PFSK-1 (cell line): ENCODE data around the gene CD34.

Source experiments
- FOXP2 ChIP-seq: optimal IDR thresholded peaks from 2 replicates; pipeline ENCODE3; 2011; ENCODE audit warnings: borderline replicate concordance, control low read depth, inconsistent platforms; ENCODE audit not compliant: insufficient read depth; ENCODE audit errors: extremely low read length, extremely low read depth
- POLR2AphosphoS5 ChIP-seq: IDR thresholded peaks from 2 replicates; pipeline ENCODE4 v1.6.1; 2012; ENCODE audit warnings: low read depth, mild to moderate bottlenecking, control low read depth, low read length, moderate library complexity
- SIN3A ChIP-seq: IDR thresholded peaks from 2 replicates; pipeline ENCODE4 v1.6.1; 2012; ENCODE audit warnings: mild to moderate bottlenecking, low read length, moderate library complexity, borderline replicate concordance; ENCODE audit not compliant: insufficient read depth
- TAF1 ChIP-seq: IDR thresholded peaks from 2 replicates; pipeline ENCODE4 v1.6.1; 2012; ENCODE audit warnings: low read length, control low read depth, borderline replicate concordance; ENCODE audit not compliant: insufficient read depth
- TF ChIP-seq, protein P1 (sequence below), 2 experiments: IDR thresholded peaks; 2 replicates each; pipeline versions ENCODE4 v1.6.1 to v1.8.0; 2011 to 2012; ENCODE audit warnings: low read depth in 2 of 2, low read length in 2 of 2, control low read depth in 1 of 2, inconsistent platforms in 1 of 2, mild to moderate bottlenecking in 1 of 2, moderate library complexity in 1 of 2; ENCODE audit not compliant: insufficient read depth in 1 of 2

Gene CD34

DNA sequence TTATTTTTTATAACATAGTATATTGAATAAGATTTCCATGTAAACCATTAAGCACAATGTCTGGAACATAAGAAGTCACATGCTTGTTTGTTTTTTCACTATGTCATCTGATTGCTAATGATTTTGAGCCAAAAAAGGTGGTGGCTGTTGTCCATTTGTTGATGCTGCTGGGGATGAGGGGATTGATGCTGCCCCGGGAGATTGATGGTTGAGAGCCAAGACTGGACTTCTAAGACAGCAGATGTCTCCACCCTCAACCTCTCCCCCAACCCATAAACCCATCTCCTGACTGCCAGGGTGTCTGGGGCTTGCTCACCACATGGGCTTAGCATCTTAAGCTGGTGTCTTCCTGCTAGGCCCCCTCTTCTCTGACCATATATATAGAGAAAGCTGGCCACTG, 35.8 kb upstream of the CD34 start:
- TF ChIP-seq TAF1 = no peak
- TF ChIP-seq, protein P1, sequence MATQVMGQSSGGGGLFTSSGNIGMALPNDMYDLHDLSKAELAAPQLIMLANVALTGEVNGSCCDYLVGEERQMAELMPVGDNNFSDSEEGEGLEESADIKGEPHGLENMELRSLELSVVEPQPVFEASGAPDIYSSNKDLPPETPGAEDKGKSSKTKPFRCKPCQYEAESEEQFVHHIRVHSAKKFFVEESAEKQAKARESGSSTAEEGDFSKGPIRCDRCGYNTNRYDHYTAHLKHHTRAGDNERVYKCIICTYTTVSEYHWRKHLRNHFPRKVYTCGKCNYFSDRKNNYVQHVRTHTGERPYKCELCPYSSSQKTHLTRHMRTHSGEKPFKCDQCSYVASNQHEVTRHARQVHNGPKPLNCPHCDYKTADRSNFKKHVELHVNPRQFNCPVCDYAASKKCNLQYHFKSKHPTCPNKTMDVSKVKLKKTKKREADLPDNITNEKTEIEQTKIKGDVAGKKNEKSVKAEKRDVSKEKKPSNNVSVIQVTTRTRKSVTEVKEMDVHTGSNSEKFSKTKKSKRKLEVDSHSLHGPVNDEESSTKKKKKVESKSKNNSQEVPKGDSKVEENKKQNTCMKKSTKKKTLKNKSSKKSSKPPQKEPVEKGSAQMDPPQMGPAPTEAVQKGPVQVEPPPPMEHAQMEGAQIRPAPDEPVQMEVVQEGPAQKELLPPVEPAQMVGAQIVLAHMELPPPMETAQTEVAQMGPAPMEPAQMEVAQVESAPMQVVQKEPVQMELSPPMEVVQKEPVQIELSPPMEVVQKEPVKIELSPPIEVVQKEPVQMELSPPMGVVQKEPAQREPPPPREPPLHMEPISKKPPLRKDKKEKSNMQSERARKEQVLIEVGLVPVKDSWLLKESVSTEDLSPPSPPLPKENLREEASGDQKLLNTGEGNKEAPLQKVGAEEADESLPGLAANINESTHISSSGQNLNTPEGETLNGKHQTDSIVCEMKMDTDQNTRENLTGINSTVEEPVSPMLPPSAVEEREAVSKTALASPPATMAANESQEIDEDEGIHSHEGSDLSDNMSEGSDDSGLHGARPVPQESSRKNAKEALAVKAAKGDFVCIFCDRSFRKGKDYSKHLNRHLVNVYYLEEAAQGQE (IDR thresholded peaks at IDR 0.05; ENCODE audit: insufficient read depth in 1 of 2, low read depth in 2 of 2, low read length in 2 of 2) = no peak
- TF ChIP-seq FOXP2 = no peak
- no peak for TF ChIP-seq SIN3A
- no peak for TF ChIP-seq POLR2AphosphoS5

DNA sequence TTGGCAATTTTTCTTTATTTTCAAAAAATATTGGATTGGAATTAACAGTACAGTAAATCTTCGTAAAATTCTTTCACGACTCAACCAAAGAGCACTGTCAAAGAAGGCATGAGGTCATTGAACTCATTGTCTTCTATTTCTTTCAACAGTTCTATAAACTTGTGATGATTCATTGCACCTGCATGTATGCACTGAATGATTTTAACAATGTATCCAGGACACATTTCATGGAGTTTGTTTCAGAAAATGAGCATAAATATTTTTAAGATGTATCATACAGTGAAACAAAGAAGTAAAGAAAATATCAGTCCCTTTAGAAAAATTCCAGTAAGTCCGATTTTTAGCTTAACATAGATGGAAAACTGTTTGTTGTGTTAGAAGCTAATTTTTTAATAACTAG, 33.6 kb upstream of the CD34 start:
- TF ChIP-seq, protein P1 (IDR thresholded peaks at IDR 0.05; ENCODE audit: insufficient read depth in 1 of 2, low read depth in 2 of 2, low read length in 2 of 2) = no peak
- TF ChIP-seq SIN3A (no peak), POLR2AphosphoS5 (no peak), FOXP2 (no peak), TAF1 (no peak)

DNA sequence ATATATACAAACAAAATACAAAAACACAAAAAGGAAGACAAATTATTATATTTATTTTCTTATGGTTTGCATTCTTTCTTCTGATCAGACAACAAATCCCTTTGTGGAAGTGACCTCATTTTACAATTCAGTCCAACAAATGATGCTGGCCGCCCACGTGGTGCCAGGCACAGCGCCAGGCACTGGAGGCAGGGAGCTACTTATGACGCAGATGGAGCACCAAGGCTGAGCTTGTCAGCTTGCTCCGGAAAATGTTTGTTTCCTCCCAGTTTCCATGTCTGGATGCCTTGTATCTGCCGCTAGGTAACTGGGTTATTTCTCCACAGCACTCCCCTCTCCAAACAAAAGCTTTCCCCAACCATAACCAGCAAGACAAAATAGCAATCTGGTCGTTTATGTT, 30.7 kb upstream of the CD34 start:
- TF ChIP-seq, protein P1 (IDR thresholded peaks at IDR 0.05; ENCODE audit: insufficient read depth in 1 of 2, low read depth in 2 of 2, low read length in 2 of 2) = no peak
- TF ChIP-seq FOXP2 (peak; percentile 23), SIN3A (no peak)

DNA sequence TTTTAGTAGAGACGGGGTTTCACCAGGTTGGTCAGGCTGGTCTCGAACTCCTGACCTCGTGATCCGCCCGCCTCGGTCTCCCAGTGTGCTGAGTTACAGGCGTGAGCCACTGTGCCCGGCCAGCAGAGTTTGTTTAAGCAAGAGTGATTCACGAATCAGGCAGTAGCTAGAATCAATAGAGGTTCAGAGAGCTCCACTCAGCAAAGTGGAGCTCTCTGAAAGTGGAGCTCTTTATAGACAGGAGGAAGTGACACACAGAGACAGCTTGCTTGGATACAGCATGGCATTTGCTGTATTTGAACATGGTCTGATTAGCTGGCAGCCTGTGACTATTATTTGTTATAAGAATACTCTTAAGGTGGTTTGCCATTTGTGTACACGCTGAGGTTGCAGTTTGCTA, 27.1 kb upstream of the CD34 start:
- TF ChIP-seq TAF1 (no peak), FOXP2 (no peak), POLR2AphosphoS5 (no peak), SIN3A (no peak)
- TF ChIP-seq, protein P1 (IDR thresholded peaks at IDR 0.05; ENCODE audit: insufficient read depth in 1 of 2, low read depth in 2 of 2, low read length in 2 of 2) = no peak

DNA sequence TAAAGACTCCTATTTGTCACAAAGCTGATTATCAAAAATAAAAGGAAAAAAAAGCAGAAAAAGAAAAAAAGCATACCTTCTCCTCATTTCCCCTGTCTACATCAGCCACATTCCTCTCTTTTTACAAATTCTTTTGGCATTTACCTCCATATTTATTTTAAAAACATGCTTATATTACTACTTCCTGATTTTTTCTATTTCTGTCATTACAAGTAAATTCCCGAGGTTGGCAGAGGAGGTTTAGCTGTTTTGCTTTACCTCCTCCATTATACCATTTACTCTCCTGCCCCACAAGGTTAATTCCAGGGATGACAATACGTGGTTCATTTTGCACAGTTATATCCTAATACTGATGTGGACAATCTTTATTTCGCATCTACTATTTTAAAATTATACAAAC, 26.3 kb upstream of the CD34 start:
- TF ChIP-seq FOXP2 (no peak), SIN3A (no peak), TAF1 (no peak), POLR2AphosphoS5 (no peak)
- TF ChIP-seq, protein P1 (IDR thresholded peaks at IDR 0.05; ENCODE audit: insufficient read depth in 1 of 2, low read depth in 2 of 2, low read length in 2 of 2) = no peak
